ENCODE data around the gene HDGFL3. TPM values are rescaled to one million over a fixed set of nuclear protein-coding genes. Genes with fewer than 3 reads are reported as not detected.
"Not testable (repeated sequence)": the region's sequence is repeated elsewhere in the genome, so short reads cannot be mapped to it uniquely, and the experiment has no call there.

The HDGFL3 gene
- total RNA-seq, 1 donor from 2014 or later: 231 TPM

DNA sequence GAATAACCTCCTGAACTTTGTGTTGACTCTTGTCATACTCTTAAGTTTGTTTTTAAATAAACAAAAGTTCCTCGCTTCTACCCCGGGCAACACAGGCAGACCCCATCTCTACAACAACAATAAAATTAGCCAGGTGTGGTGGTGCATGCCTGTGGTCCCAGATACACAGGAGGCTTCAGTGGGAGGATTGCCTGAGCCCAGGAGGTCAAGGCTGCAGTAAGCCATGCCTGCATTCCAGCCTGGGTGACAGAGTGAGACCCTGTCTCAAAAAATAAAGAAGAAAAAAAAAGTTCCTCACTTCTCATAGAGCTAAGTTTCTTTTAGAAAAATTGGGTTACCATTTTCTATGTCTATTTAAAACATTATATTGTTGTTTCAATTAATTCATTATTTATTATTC is 29.2 kb downstream of the HDGFL3 start:
- TF ChIP-seq, protein P1, sequence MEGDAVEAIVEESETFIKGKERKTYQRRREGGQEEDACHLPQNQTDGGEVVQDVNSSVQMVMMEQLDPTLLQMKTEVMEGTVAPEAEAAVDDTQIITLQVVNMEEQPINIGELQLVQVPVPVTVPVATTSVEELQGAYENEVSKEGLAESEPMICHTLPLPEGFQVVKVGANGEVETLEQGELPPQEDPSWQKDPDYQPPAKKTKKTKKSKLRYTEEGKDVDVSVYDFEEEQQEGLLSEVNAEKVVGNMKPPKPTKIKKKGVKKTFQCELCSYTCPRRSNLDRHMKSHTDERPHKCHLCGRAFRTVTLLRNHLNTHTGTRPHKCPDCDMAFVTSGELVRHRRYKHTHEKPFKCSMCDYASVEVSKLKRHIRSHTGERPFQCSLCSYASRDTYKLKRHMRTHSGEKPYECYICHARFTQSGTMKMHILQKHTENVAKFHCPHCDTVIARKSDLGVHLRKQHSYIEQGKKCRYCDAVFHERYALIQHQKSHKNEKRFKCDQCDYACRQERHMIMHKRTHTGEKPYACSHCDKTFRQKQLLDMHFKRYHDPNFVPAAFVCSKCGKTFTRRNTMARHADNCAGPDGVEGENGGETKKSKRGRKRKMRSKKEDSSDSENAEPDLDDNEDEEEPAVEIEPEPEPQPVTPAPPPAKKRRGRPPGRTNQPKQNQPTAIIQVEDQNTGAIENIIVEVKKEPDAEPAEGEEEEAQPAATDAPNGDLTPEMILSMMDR (IDR thresholded peaks at IDR 0.05): no peak
- TF ChIP-seq EZH2phosphoT487 (IDR thresholded peaks at IDR 0.05): no peak
- no peak for TF ChIP-seq EZH2 (IDR thresholded peaks at IDR 0.05)
- Mint-ChIP-seq H3K9me3 (peaks cover 5% of the 10 kb centered on the region), H3K4me3 (no peak overlapping the region), H3K27ac (no peak overlapping the region), H3K36me3 (peaks cover 38% of the 10 kb centered on the region), H3K27me3 (ENCODE audit: insufficient read depth, low read depth) (no peaks in the 10 kb centered on the region), H3K4me1 (no peaks in the 10 kb centered on the region)
- H3K27me3 ChIP-seq: no peaks in the 10 kb centered on the region
- H3K4me1 ChIP-seq: no peaks in the 10 kb centered on the region
- H3K79me2 ChIP-seq (ENCODE audit: low read depth): peaks cover 100% of the 10 kb centered on the region
- H3K9me3 ChIP-seq (ENCODE audit: low read depth): no peaks in the 10 kb centered on the region
- H3K27ac ChIP-seq: no peak overlapping the region
- no peak overlapping the region for H2AFZ ChIP-seq (replicated peaks)
- DNase-seq (ENCODE audit: low spot score): no peak
- peaks cover 71% of the 10 kb centered on the region for H4K20me1 ChIP-seq (ENCODE audit: low read depth)
- no peak overlapping the region for H3K9ac ChIP-seq
- no peaks in the 10 kb centered on the region for H3F3A ChIP-seq (ENCODE audit: low read depth)
- H3K36me3 ChIP-seq: peaks cover 4% of the 10 kb centered on the region
- no peak overlapping the region for H3K4me3 ChIP-seq
- no peak overlapping the region for H3K4me2 ChIP-seq

- DNase-seq (ENCODE audit: low spot score): no peak
- no peak overlapping the region for H3K27ac Mint-ChIP-seq
- no peak overlapping the region for H3K9ac ChIP-seq
- no peak overlapping the region for H3K4me2 ChIP-seq
- no peaks in the 10 kb centered on the region for H3K27me3 ChIP-seq
- H3K36me3 ChIP-seq: peaks cover 4% of the 10 kb centered on the region
- H3K4me1 Mint-ChIP-seq: no peaks in the 10 kb centered on the region
- H4K20me1 ChIP-seq (ENCODE audit: low read depth): peaks cover 44% of the 10 kb centered on the region
- no peaks in the 10 kb centered on the region for H3K4me1 ChIP-seq
- H3K36me3 Mint-ChIP-seq: peaks cover 46% of the 10 kb centered on the region
- H2AFZ ChIP-seq (replicated peaks): no peak overlapping the region
- H3K27ac ChIP-seq: no peak overlapping the region
- H3K4me3 Mint-ChIP-seq: no peak overlapping the region
- no peaks in the 10 kb centered on the region for H3F3A ChIP-seq (ENCODE audit: low read depth)
- H3K9me3 Mint-ChIP-seq: peaks cover 14% of the 10 kb centered on the region
- H3K79me2 ChIP-seq (ENCODE audit: low read depth): peaks cover 100% of the 10 kb centered on the region
- H3K4me3 ChIP-seq: no peak overlapping the region
- no peak for TF ChIP-seq EZH2phosphoT487 (IDR thresholded peaks at IDR 0.05)
- no peak for TF ChIP-seq EZH2 (IDR thresholded peaks at IDR 0.05)
- TF ChIP-seq, protein P1 (IDR thresholded peaks at IDR 0.05): no peak
- H3K27me3 Mint-ChIP-seq (ENCODE audit: insufficient read depth, low read depth): no peaks in the 10 kb centered on the region
- no peaks in the 10 kb centered on the region for H3K9me3 ChIP-seq (ENCODE audit: low read depth)
These were observed 32.7 kb downstream of the HDGFL3 start for GRCh38 chr15:83174891-83175290.

GRCh38 chr15:83170474-83171165 is 37.0 kb downstream of the HDGFL3 start:
- no peak overlapping the region for H3K4me3 ChIP-seq
- H3K27me3 ChIP-seq: no peaks in the 10 kb centered on the region
- Mint-ChIP-seq H3K36me3 (peaks cover 53% of the 10 kb centered on the region), H3K27ac (no peak overlapping the region), H3K9me3 (peaks cover 53% of the 10 kb centered on the region), H3K4me1 (no peaks in the 10 kb centered on the region), H3K27me3 (ENCODE audit: insufficient read depth, low read depth) (no peaks in the 10 kb centered on the region), H3K4me3 (no peak overlapping the region)
- no peak overlapping the region for H2AFZ ChIP-seq (replicated peaks)
- peaks cover 4% of the 10 kb centered on the region for H3K36me3 ChIP-seq
- no peaks in the 10 kb centered on the region for H3K4me1 ChIP-seq
- peaks cover 8% of the 10 kb centered on the region for H3K9me3 ChIP-seq (ENCODE audit: low read depth)
- H3K4me2 ChIP-seq: no peak overlapping the region
- peaks cover 100% of the 10 kb centered on the region for H3K79me2 ChIP-seq (ENCODE audit: low read depth)
- no peak overlapping the region for H3K9ac ChIP-seq
- TF ChIP-seq EZH2phosphoT487 (IDR thresholded peaks at IDR 0.05) (no peak), EZH2 (IDR thresholded peaks at IDR 0.05) (no peak)
- TF ChIP-seq, protein P1 (IDR thresholded peaks at IDR 0.05): no peak
- no peak overlapping the region for H3K27ac ChIP-seq
- H3F3A ChIP-seq (ENCODE audit: low read depth): no peaks in the 10 kb centered on the region
- peaks cover 14% of the 10 kb centered on the region for H4K20me1 ChIP-seq (ENCODE audit: low read depth)
- no peak for DNase-seq (ENCODE audit: low spot score)

DNA sequence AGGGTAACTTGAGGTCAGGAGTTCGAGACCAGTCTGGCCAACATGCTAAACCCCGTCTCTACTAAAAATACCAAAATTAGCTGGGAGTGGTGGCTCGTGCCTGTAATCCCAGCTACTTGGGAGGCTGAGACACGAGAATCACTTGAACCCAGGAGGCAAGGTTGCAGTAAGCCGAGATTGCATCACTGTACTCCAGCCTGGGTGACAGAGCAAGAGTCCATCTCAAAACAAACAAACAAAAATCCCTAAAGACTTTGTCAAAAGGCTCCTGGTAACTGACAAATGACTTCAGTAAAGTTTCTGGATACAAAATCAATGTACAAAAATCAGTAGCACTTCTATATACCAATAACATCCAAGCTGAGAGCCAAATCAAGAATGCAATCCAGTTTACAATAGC is 38.0 kb downstream of the HDGFL3 start:
- not testable (repeated sequence) for H3K27me3 Mint-ChIP-seq (ENCODE audit: insufficient read depth, low read depth); H3K4me3 ChIP-seq; H3F3A ChIP-seq (ENCODE audit: low read depth); H3K27ac ChIP-seq; H3K4me3 Mint-ChIP-seq; H3K36me3 ChIP-seq; H3K9me3 ChIP-seq (ENCODE audit: low read depth); H3K4me2 ChIP-seq; H3K9ac ChIP-seq; H3K4me1 Mint-ChIP-seq; H2AFZ ChIP-seq (replicated peaks); H3K27me3 ChIP-seq; H3K27ac Mint-ChIP-seq; DNase-seq (ENCODE audit: low spot score); H3K4me1 ChIP-seq
- peaks cover 54% of the 10 kb centered on the region for H3K36me3 Mint-ChIP-seq
- peaks cover 100% of the 10 kb centered on the region for H3K79me2 ChIP-seq (ENCODE audit: low read depth)
- H3K9me3 Mint-ChIP-seq: peaks cover 56% of the 10 kb centered on the region
- peaks cover 16% of the 10 kb centered on the region for H4K20me1 ChIP-seq (ENCODE audit: low read depth)

All from neural progenitor cell (in vitro differentiated cells).